H9 (cell line): ENCODE data around the gene DCDC2C. TPM values are rescaled to one million over a fixed set of nuclear protein-coding genes. Genes with fewer than 3 reads are reported as not detected.

Source experiments
- DNase-seq: peaks from one replicate; pipeline ENCODE4 v3.0.0-alpha.2; 2017
- H2AFZ ChIP-seq: one replicate; pipeline ENCODE4 v1.6.1; 2013; ENCODE audit warnings: mild to moderate bottlenecking, low read length, control low read depth, moderate library complexity
- H2AK5ac ChIP-seq: 2 replicates; pipeline ENCODE4 v1.6.1; 2013; ENCODE audit warnings: low read length, control low read depth, mixed read lengths; ENCODE audit not compliant: insufficient read length
- H2BK120ac ChIP-seq: one replicate; pipeline ENCODE4 v1.6.1; 2013; ENCODE audit warnings: low read depth, mild to moderate bottlenecking, low read length, control low read depth, inconsistent platforms; ENCODE audit not compliant: poor library complexity, severe bottlenecking
- H2BK12ac ChIP-seq: 2 replicates; pipeline ENCODE4 v1.6.1; 2013; ENCODE audit warnings: low read length, control low read depth, mixed read lengths, low read depth; ENCODE audit not compliant: insufficient read length
- H2BK15ac ChIP-seq: 2 replicates; pipeline ENCODE4 v1.6.1; 2013; ENCODE audit warnings: low read depth, low read length, control low read depth
- H2BK20ac ChIP-seq: one replicate; pipeline ENCODE4 v1.6.1; 2013; ENCODE audit warnings: low read depth, mild to moderate bottlenecking, low read length, control low read depth, inconsistent platforms; ENCODE audit not compliant: poor library complexity, severe bottlenecking
- H2BK5ac ChIP-seq: 2 replicates; pipeline ENCODE4 v1.6.1; 2013; ENCODE audit warnings: low read length, control low read depth, mixed read lengths; ENCODE audit not compliant: insufficient read length
- H3K14ac ChIP-seq: 2 replicates; pipeline ENCODE4 v1.6.1; 2013; ENCODE audit warnings: low read length, control low read depth; ENCODE audit not compliant: insufficient read depth
- H3K18ac ChIP-seq: 2 replicates; pipeline ENCODE4 v1.6.1; 2013; ENCODE audit warnings: low read depth, mild to moderate bottlenecking, mixed read lengths, low read length, control low read depth; ENCODE audit not compliant: insufficient read length
- H3K23ac ChIP-seq: 2 replicates; pipeline ENCODE4 v1.6.1; 2013; ENCODE audit warnings: low read length, control low read depth, mixed read lengths, low read depth; ENCODE audit not compliant: insufficient read length
- H3K23me2 ChIP-seq: 2 replicates; pipeline ENCODE4 v1.6.1; 2013; ENCODE audit warnings: low read depth, mild to moderate bottlenecking, mixed read lengths, low read length, control low read depth; ENCODE audit not compliant: insufficient read length, poor library complexity, severe bottlenecking
- H3K27ac ChIP-seq: 2 replicates; pipeline ENCODE4 v1.5.1; 2013; ENCODE audit warnings: low read length, control low read depth, mixed read lengths, low read depth; ENCODE audit not compliant: insufficient read length
- H3K27me3 ChIP-seq: 2 replicates; pipeline ENCODE4 v1.6.1; 2013; ENCODE audit warnings: low read length, control low read depth, inconsistent platforms; ENCODE audit not compliant: insufficient read depth
- H3K4ac ChIP-seq: 2 replicates; pipeline ENCODE4 v1.6.1; 2013; ENCODE audit warnings: low read depth, mild to moderate bottlenecking, control low read depth, inconsistent platforms, low read length, moderate library complexity
- H3K4me1 ChIP-seq: 2 replicates; pipeline ENCODE4 v1.6.1; 2013; ENCODE audit warnings: low read length, control low read depth, inconsistent platforms; ENCODE audit not compliant: insufficient read depth
- H3K4me2 ChIP-seq: 2 replicates; pipeline ENCODE4 v1.6.1; 2013; ENCODE audit warnings: low read length, control low read depth, mixed read lengths; ENCODE audit not compliant: insufficient read length, insufficient read depth
- H3K56ac ChIP-seq: 2 replicates; pipeline ENCODE4 v1.6.1; 2013; ENCODE audit warnings: low read depth, mild to moderate bottlenecking, mixed read lengths, low read length, control low read depth; ENCODE audit not compliant: insufficient read length
- H3K79me1 ChIP-seq: 2 replicates; pipeline ENCODE4 v1.6.1; 2013; ENCODE audit warnings: low read depth, mild to moderate bottlenecking, moderate library complexity, low read length, control low read depth, inconsistent platforms; ENCODE audit not compliant: insufficient read depth, poor library complexity, severe bottlenecking
- H3K79me2 ChIP-seq: 2 replicates; pipeline ENCODE4 v1.6.1; 2013; ENCODE audit warnings: low read length, control low read depth, inconsistent platforms; ENCODE audit not compliant: insufficient read depth
- H3K9ac ChIP-seq: 2 replicates; pipeline ENCODE4 v1.6.1; 2013; ENCODE audit warnings: low read length, control low read depth, mixed read lengths; ENCODE audit not compliant: insufficient read length; ENCODE audit errors: extremely low read depth
- H3K9me3 ChIP-seq: one replicate; pipeline ENCODE4 v1.6.1; 2013; ENCODE audit warnings: low read depth, low read length, inconsistent platforms; ENCODE audit not compliant: control insufficient read depth
- H3T11ph ChIP-seq: one replicate; pipeline ENCODE4 v1.6.1; 2013; ENCODE audit warnings: mild to moderate bottlenecking, low read length, control low read depth, inconsistent platforms
- H4K20me1 ChIP-seq: one replicate; pipeline ENCODE4 v1.6.1; 2013; ENCODE audit not compliant: control insufficient read depth, insufficient read length, insufficient read depth
- H4K5ac ChIP-seq: 2 replicates; pipeline ENCODE4 v1.6.1; 2013; ENCODE audit warnings: low read depth, mild to moderate bottlenecking, mixed read lengths, low read length, control low read depth; ENCODE audit not compliant: insufficient read length
- H4K8ac ChIP-seq: replicated peaks from 2 replicates; pipeline ENCODE4 v1.6.1; 2013; ENCODE audit warnings: low read length, control low read depth, mixed read lengths, low read depth; ENCODE audit not compliant: insufficient read length
- H4K91ac ChIP-seq: 2 replicates; pipeline ENCODE4 v1.6.1; 2013; ENCODE audit warnings: low read depth, mild to moderate bottlenecking, moderate library complexity, mixed read lengths, low read length, control low read depth; ENCODE audit not compliant: insufficient read length
- H3K27ac Mint-ChIP-seq, 3 experiments: 2 replicates in 2 of 3; 3 replicates in 1 of 3; pipeline ENCODE4 v1.8.0; 2020 to 2021; ENCODE audit warnings: mixed read lengths in 3 of 3, mild to moderate bottlenecking in 1 of 3, moderate library complexity in 1 of 3
- H3K27me3 Mint-ChIP-seq: 2 replicates; pipeline ENCODE4 v1.8.0; 2021; ENCODE audit warnings: low read depth, mild to moderate bottlenecking, moderate library complexity, mixed read lengths
- H3K36me3 Mint-ChIP-seq, 3 experiments: 2 replicates in 2 of 3; 3 replicates in 1 of 3; pipeline ENCODE4 v1.8.0; 2020 to 2021; ENCODE audit warnings: low read depth in 3 of 3, mixed read lengths in 3 of 3; ENCODE audit not compliant: insufficient read depth in 1 of 3
- H3K4me1 Mint-ChIP-seq, 2 experiments: 2 replicates each; pipeline ENCODE4 v1.8.0; 2020; ENCODE audit warnings: mixed read lengths in 2 of 2
- H3K4me3 Mint-ChIP-seq, 2 experiments: 2 replicates in 1 of 2; 3 replicates in 1 of 2; pipeline ENCODE4 v1.8.0; 2020 to 2021; ENCODE audit warnings: mild to moderate bottlenecking in 2 of 2, mixed read lengths in 2 of 2, moderate library complexity in 1 of 2
- H3K9me3 Mint-ChIP-seq, 2 experiments: 2 replicates in 1 of 2; 3 replicates in 1 of 2; pipeline ENCODE4 v1.8.0; 2020; ENCODE audit warnings: mild to moderate bottlenecking in 2 of 2, mixed read lengths in 2 of 2, moderate library complexity in 1 of 2
- CTCF ChIP-seq: fragments of 200-600 bp; sonication (generic); conservative IDR thresholded peaks from 3 replicates; pipeline ENCODE4 v1.8.0; 2021; ENCODE audit warnings: antibody characterized with exemption, mild to moderate bottlenecking
- WGBS: extraction: QIAGEN DNeasy Blood & Tissue Kit; methylation state at CpG from one replicate; pipeline ENCODE4 v1.1.7; 2013; ENCODE audit warnings: missing lambda C conversion rate, low lambda C conversion rate, mixed read lengths; ENCODE audit not compliant: insufficient read length; ENCODE audit errors: extremely low coverage; 5-methylcytosine and 5-hydroxymethylcytosine counted together
- total RNA-seq: library from RNA; stranded (reverse); gene quantifications from 2 replicates; pipeline ENCODE4 v1.2.1, GENCODE V29; 2021

DCDC2C gene
- total RNA-seq, 1 experiment from 2014 or later = not detected

GRCh38 chr2:3838348-3838747 is 135.0 kb downstream of the DCDC2C start:
- no peaks in the 10 kb centered on the region for H3K23me2 ChIP-seq
- H3K9ac ChIP-seq = no peak overlapping the region
- H2BK5ac ChIP-seq = no peak overlapping the region
- H3K9me3 ChIP-seq = no peaks in the 10 kb centered on the region
- no peak overlapping the region for H4K91ac ChIP-seq
- no peaks in the 10 kb centered on the region; the same call in 1 of the 2 replicates for H3K27me3 ChIP-seq
- DNase-seq = no peak
- no peak overlapping the region for H3K4me2 ChIP-seq
- no peaks in the 10 kb centered on the region for H3K27me3 Mint-ChIP-seq
- H3K9me3 Mint-ChIP-seq = peaks cover 0 to 7% of the 10 kb centered on the region in 2 experiments; a peak in 4 of 5 replicates
- H3K36me3 Mint-ChIP-seq = peaks cover 0 to 1% (median 0%) of the 10 kb centered on the region in 3 experiments; a peak in 1 of 7 replicates
- H3K27ac ChIP-seq = no peak overlapping the region
- H4K8ac ChIP-seq = no peak overlapping the region
- H3T11ph ChIP-seq = no peak overlapping the region
- H3K27ac Mint-ChIP-seq = no peak overlapping the region
- H2BK15ac ChIP-seq = no peak overlapping the region
- H2AFZ ChIP-seq = no peak overlapping the region
- H3K4me1 ChIP-seq = no peaks in the 10 kb centered on the region
- no peak overlapping the region for H2AK5ac ChIP-seq
- H3K79me1 ChIP-seq = no peaks in the 10 kb centered on the region
- no peak overlapping the region for H3K4ac ChIP-seq
- no peaks in the 10 kb centered on the region for H3K79me2 ChIP-seq
- H3K14ac ChIP-seq = no peak overlapping the region
- H3K4me1 Mint-ChIP-seq = peaks cover 10 to 13% of the 10 kb centered on the region in 2 experiments
- no peak overlapping the region for H2BK120ac ChIP-seq
- no peak overlapping the region for H3K56ac ChIP-seq
- H3K4me3 Mint-ChIP-seq = no peak overlapping the region
- no peak overlapping the region for H4K5ac ChIP-seq
- no CpG with 5 or more reads among the region's 3 CpGs for WGBS
- H3K18ac ChIP-seq = no peak overlapping the region
- TF ChIP-seq CTCF = no peak
- no peaks in the 10 kb centered on the region for H4K20me1 ChIP-seq
- no peak overlapping the region for H3K23ac ChIP-seq
- no peak overlapping the region for H2BK20ac ChIP-seq
- H2BK12ac ChIP-seq = no peak overlapping the region
